ENCODE measurements around the gene CDYL.
A peak's percentile ranks its signal among the peaks of the same experiment; 100 is the strongest.

The CDYL gene

DNA sequence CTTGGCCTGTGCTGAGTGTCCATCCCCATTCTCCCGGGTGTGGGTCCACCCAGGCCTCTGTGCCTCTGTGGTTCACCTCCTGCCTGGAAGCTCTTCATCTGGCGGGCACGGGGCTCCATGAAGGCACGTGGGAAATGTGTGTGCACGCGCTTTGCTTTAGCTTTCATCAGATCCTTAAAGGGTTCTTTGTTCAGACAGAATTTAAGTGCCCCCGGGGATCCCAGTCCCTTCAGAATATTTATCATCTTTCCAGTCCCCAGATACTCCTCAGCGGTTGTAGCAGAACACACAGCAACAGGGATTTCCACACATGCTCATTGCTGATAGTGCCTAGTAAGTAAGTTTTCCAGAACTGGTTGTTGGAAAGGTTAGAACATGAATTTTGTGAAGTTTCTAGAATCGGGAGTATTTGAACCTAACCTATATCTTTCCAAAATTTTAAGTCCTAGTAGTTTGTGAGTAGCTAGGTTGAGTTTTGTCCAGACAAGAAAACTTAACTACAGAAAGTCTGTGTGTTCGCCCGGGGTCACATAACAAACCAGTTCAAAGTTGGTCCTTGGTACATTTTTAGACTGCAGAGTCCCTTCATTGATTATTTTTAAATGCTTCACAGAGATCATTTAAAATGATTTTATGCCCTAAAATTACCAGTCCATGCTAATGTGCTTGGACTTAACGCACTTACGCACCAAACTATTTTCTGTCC lies 159.9 kb downstream of the CDYL start:
- no peak for DNase-seq (ENCODE audit: low spot score)

- peak; percentile 47 for DNase-seq (ENCODE audit: low spot score)
Measured at GRCh38 chr6:4936681-4937041, 160.5 kb downstream of the CDYL start.

GRCh38 chr6:4937414-4937813 lies 161.2 kb downstream of the CDYL start:
- DNase-seq (ENCODE audit: low spot score): no peak

- no peak for DNase-seq (ENCODE audit: low spot score)
Measured at GRCh38 chr6:4939241-4939640, 163.0 kb downstream of the CDYL start.

DNA sequence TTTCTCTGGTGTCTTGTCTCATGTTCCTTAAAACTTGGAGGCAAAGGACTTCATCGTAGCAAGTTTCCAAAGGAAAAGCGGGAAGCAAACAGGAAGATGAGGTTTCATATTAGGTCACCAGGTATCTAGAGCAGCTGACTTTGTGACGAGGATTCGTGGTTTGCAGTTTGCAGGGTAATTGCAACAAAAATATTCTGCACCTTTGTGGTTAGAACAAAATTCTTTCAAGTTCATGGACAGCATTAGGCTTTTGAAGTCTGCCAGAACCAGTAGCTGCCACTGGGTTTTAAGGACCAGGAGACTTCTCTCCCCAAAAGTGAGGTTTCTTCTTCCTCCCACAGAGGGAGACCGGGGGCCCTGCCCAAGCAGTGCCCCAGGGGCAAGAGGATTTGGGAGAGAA lies 164.2 kb downstream of the CDYL start:
- no peak for DNase-seq (ENCODE audit: low spot score)

- DNase-seq (ENCODE audit: low spot score): peak; percentile 88
Measured at GRCh38 chr6:4941782-4942672, 165.8 kb downstream of the CDYL start.

- no peak for DNase-seq (ENCODE audit: low spot score)
Measured at GRCh38 chr6:4942673-4943009, 166.4 kb downstream of the CDYL start.

- DNase-seq (ENCODE audit: low spot score): no peak
Measured at GRCh38 chr6:4943716-4944115, 167.5 kb downstream of the CDYL start.

- no peak for DNase-seq (ENCODE audit: low spot score)
Measured at GRCh38 chr6:4944325-4944724, 168.1 kb downstream of the CDYL start.

DNA sequence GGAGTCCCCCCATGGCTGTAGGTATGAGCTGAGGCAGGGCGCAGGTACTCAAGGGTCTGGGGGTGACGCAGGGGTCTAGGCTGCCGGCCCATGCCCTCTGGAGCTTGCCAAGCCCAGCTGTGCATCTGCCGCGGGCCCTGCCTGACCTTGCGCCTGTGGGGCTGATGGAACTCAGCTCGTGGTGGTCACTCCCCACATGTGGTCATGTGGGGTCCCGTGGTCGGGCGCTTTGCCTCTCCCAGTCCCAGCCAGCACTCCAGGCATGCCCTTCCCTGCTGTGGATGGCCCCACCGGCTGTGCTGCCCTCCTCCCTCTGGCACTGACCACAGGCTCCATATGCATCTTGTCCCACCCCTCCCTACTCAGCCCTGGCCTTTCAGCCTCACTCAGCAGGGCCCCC lies 170.3 kb downstream of the CDYL start:
- no peak for DNase-seq (ENCODE audit: low spot score)

GRCh38 chr6:4947716-4948115 lies 171.5 kb downstream of the CDYL start:
- no peak for DNase-seq (ENCODE audit: low spot score)

GRCh38 chr6:4948781-4949450 lies 172.7 kb downstream of the CDYL start:
- no peak for DNase-seq (ENCODE audit: low spot score)

GRCh38 chr6:4950076-4950475 lies 173.9 kb downstream of the CDYL start:
- DNase-seq (ENCODE audit: low spot score): no peak

- no peak for DNase-seq (ENCODE audit: low spot score)
Measured at GRCh38 chr6:4950836-4951533, 174.8 kb downstream of the CDYL start.

DNA sequence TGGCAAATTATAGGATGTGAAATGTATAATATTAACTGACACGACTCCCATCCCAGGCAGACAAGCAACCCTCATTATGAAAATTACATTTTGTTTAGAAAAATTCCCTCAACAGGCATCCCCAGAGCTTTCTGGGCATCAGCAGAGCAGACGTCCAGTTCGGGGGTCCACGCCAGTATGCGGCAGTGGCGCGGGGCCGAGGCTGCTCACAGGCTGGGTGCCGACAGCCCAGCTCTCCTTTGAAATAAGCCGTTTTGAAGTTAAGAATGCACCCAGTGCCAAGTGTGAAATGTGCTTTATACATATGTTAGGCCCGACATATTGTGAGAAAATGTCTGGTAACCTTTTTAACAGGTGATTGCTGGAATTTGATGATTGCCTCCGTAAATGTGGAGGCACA lies 177.2 kb downstream of the CDYL start:
- no peak for DNase-seq (ENCODE audit: low spot score)

- DNase-seq (ENCODE audit: low spot score): no peak
Measured at GRCh38 chr6:4956625-4957024, 180.4 kb downstream of the CDYL start.

DNA sequence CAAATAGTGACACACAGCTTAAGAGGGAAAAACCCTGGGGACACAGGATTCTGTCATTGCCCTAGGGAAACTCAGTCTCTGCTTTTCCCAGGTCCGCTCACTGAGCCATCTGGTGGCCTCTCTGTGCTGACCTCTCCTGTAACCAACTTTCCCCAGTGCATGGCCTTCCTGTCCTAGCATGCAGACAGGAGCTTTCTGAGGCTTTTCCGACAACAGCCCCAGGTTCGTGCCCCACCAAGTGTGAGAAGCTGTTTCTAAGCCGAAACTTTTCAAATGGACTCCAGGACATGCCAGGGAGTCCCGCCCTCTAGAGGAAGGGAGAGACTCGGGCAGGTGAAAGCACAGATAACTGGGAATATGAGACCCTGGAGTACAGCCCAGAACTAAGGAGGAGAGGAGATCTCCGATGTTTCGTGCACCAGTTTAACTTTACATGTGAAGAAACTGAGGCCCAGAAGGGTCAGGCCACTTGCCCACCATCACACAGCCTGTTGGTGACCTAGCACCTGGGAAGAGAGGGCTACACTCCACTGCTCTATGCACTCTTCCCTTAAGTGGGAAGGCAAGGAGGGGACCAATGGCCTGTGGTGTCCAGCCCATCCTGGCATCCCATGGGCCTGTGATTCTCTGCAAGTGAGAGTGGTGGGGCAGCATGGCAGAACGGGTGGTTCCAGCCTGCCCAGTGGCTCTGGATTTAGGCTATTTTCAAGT lies 181.5 kb downstream of the CDYL start:
- no peak for DNase-seq (ENCODE audit: low spot score)

GRCh38 chr6:4958624-4959023 lies 182.4 kb downstream of the CDYL start:
- DNase-seq (ENCODE audit: low spot score): no peak

- DNase-seq (ENCODE audit: low spot score): no peak
Measured at GRCh38 chr6:4961322-4962168, 185.3 kb downstream of the CDYL start.

DNA sequence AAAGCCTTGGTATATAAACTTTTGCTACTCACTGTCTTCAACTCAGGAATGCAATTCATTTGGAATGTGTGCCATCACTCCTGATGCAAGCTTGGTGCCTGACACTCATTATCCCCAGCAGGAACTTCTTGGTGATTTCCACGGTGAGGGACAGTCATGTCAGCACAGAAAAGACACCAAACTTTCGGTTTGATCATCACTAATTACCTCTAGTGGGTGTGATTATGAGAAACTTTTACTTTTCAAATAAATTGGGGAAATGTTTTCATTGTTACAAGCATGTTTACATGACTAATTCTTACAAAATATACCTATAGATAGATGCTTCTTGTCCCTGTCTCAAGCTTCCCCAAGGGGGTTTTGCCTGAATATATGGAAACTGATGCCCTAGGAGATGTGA lies 186.7 kb downstream of the CDYL start:
- peak; percentile 30 for DNase-seq (ENCODE audit: low spot score)

All from GM03348 (cell line).